Hepatocyte (in vitro differentiated cells): ENCODE data around the gene ILRUN.

Experiments
- EZH2phosphoT487 ChIP-seq: fragments of 200-600 bp; sonication (generic); IDR thresholded peaks from one replicate; pipeline ENCODE4 v1.6.1; 2018; ENCODE audit warnings: antibody characterized with exemption, mild to moderate bottlenecking, low read depth, moderate library complexity; ENCODE audit not compliant: unreplicated experiment, severe bottlenecking
- TF ChIP-seq, protein P1 (sequence below): fragments of 200-600 bp; sonication (generic); IDR thresholded peaks from 2 replicates; pipeline ENCODE4 v1.5.1; 2016; ENCODE audit warnings: antibody characterized with exemption, mild to moderate bottlenecking; ENCODE audit not compliant: poor library complexity

DNA sequence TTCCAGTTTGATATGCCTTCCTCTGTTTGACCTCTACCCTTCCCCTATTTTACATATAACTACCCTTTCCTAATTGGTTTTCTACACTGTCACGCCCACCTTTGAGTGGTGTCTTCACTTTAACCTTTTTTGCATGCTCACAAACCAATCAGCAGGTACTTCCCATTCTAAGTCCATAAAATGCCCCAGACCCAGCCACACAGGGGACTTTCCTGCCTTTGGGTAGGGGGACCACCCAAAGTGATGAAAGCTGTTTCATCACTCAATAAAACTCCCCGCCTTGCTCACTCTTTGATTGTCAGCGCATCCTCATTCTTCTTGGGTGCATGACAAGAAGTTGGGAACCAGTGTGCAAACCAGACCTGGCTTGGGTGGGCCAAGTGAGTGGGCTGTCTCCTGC is 40.3 kb upstream of the ILRUN start:
- TF ChIP-seq, protein P1, sequence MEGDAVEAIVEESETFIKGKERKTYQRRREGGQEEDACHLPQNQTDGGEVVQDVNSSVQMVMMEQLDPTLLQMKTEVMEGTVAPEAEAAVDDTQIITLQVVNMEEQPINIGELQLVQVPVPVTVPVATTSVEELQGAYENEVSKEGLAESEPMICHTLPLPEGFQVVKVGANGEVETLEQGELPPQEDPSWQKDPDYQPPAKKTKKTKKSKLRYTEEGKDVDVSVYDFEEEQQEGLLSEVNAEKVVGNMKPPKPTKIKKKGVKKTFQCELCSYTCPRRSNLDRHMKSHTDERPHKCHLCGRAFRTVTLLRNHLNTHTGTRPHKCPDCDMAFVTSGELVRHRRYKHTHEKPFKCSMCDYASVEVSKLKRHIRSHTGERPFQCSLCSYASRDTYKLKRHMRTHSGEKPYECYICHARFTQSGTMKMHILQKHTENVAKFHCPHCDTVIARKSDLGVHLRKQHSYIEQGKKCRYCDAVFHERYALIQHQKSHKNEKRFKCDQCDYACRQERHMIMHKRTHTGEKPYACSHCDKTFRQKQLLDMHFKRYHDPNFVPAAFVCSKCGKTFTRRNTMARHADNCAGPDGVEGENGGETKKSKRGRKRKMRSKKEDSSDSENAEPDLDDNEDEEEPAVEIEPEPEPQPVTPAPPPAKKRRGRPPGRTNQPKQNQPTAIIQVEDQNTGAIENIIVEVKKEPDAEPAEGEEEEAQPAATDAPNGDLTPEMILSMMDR = no peak
- no peak for TF ChIP-seq EZH2phosphoT487
